GM12864 (cell line): Measurements from ENCODE around the gene YWHAH.

Experiments
- DNase-seq: peaks from one replicate; pipeline ENCODE4 v3.0.0-alpha.2; 2011; ENCODE audit warnings: low read depth
- H3K4me3 ChIP-seq: 2 replicates; pipeline ENCODE4 v1.5.1; 2011; ENCODE audit warnings: mild to moderate bottlenecking, low read depth, low read length, control low read depth
- CTCF ChIP-seq: IDR thresholded peaks from 2 replicates; pipeline ENCODE4 v1.5.1; 2011; ENCODE audit warnings: low read depth, mild to moderate bottlenecking, moderate library complexity, low read length, control low read depth, inconsistent platforms; ENCODE audit errors: missing control alignments

Gene YWHAH

GRCh38 chr22:31927562-31927961 is 16.8 kb upstream of the YWHAH start:
- H3K4me3 ChIP-seq: no peak overlapping the region
- no peak for DNase-seq
- no peak for TF ChIP-seq CTCF

GRCh38 chr22:31929167-31929930 is 15.0 kb upstream of the YWHAH start:
- H3K4me3 ChIP-seq: no peak overlapping the region
- TF ChIP-seq CTCF: no peak
- DNase-seq: no peak

DNA sequence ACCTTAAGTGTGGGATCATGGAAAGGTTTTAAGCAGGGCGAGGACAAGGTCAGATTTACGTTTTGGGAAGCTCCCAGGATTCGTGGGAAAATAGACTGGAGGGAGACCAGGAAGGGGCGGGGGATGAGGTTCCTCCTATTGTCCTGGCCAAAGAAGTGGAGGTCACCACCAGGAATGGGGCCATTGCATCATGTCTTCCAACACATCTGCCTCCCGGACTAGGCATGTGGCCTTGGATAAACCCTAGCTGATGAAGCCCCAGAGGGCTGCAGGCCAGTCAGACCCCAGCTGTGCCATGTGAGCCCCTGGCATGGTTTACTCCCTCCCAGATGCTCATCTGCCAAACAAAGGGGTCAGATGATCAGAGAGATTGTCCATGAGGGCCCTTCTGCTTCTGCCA is 11.5 kb upstream of the YWHAH start:
- no peak for TF ChIP-seq CTCF
- no peak overlapping the region for H3K4me3 ChIP-seq
- DNase-seq: no peak

GRCh38 chr22:31933406-31933805 is 10.9 kb upstream of the YWHAH start:
- DNase-seq: no peak
- TF ChIP-seq CTCF: no peak
- no peak overlapping the region for H3K4me3 ChIP-seq

GRCh38 chr22:31933816-31934482 is 10.4 kb upstream of the YWHAH start:
- H3K4me3 ChIP-seq: no peak overlapping the region
- no peak for TF ChIP-seq CTCF
- no peak for DNase-seq

DNA sequence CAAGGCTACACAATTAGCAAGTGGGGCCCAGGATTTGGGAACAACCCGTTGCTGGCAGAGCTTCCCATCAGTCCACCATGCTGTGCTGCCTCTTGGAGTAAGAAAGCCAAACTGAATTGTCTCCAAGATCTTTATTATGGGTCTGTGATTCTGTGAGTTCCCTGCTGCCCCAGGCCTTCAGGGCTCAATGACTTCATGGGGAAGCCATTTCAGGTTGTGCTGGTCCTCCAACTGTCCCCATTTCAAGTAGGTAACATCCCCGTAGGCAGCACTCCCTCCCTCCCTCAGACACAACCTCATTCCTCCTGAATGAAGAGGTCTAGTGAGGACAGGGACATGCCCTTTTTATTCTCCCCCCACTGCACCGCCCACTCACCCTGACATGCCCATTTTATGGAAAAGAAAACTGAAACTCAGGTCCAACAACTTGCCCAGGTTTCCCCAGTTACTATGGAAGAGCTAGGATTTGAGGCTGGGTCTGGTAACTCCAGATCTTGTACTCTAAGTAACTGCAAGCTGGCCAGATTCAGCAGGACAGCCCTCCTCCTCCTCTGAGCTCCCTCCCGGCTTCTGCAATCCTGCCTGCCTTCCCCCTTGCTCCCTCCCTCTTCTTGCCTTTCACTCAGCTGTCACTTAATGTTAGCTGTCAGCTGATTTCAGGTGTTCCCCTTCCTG is 8.2 kb upstream of the YWHAH start:
- DNase-seq: no peak
- TF ChIP-seq CTCF: no peak
- H3K4me3 ChIP-seq: no peak overlapping the region

GRCh38 chr22:31937341-31937740 is 7.0 kb upstream of the YWHAH start:
- no peak for TF ChIP-seq CTCF
- no peak overlapping the region for H3K4me3 ChIP-seq
- DNase-seq: no peak
